HepG2 (cell line): ENCODE data around the gene CASD1.

Source experiments
- FOXJ3 ChIP-seq: sonication (generic); formaldehyde crosslinking; IDR thresholded peaks from 2 replicates; pipeline ENCODE4 v1.4.0; 2020; ENCODE audit warnings: missing genetic modification reagents, mild to moderate bottlenecking, borderline replicate concordance
- TF ChIP-seq, protein P1 (sequence below): sonication (generic); formaldehyde crosslinking; IDR thresholded peaks from 2 replicates; pipeline ENCODE4 v1.8.1; 2023; ENCODE audit warnings: mild to moderate bottlenecking, inconsistent platforms, moderate library complexity, missing genetic modification reagents, borderline replicate concordance

DNA sequence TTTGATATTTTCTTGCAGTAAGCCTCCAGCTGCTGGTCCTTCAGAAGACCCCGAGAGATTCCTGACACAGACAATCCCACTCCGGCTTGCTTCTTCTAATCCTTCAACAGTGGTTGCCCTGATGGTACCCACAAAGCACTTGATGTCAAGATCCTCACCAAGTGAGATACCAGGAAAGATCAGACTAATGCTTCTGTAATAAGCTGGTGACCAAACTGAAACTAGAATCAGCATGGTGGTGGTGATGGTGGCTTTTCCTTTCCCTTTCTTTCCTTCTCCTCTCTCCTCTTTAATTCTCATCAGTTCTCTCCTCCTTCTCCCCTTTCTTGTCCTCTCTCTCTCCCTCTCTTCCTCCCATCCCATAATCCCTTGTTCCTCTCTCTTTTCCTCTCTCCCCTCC is 25.8 kb upstream of the CASD1 start:
- no peak for TF ChIP-seq FOXJ3
- TF ChIP-seq, protein P1, sequence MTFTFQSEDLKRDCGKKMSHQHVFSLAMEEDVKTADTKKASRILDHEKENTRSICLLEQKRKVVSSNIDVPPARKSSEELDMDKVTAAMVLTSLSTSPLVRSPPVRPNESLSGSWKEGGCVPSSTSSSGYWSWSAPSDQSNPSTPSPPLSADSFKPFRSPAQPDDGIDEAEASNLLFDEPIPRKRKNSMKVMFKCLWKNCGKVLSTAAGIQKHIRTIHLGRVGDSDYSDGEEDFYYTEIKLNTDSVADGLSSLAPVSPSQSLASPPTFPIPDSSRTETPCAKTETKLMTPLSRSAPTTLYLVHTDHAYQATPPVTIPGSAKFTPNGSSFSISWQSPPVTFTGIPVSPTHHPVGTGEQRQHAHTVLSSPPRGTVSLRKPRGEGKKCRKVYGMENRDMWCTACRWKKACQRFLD, result no peak
